ENCODE measurements around the gene SEL1L3.
"Not testable (repeated sequence)": the region's sequence is repeated elsewhere in the genome, so short reads cannot be mapped to it uniquely, and the experiment has no call there.

The SEL1L3 gene

DNA sequence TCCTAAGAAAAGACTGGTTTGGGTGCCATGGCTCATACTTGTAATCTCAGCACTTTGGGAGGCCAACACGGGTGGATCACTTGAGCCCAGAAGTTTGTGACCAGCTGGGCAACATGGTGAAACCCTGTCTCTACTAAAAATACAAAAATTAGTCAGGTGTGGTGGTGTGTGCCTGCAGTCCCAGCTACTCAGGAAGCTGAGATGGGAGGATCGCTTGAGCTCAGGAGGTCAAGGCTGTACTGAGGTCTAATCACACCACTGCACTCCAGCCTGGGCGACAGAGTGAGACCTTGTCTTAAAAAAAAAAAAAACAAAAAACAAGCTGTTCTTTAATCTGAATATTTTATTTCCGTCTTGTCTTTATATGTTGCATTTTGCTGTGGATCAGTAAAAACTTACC is 3.6 kb upstream of the SEL1L3 start:
- WGBS, 2 experiments: 89 to 94% methylated on average over 3 to 4 of the region's 4 CpGs
- H3K36me3 ChIP-seq (ENCODE audit: control insufficient read depth, insufficient read depth, low read length); H3K9me3 ChIP-seq (ENCODE audit: control insufficient read depth, low read length); H3K27ac ChIP-seq (ENCODE audit: insufficient read depth, low read depth, low read length, poor library complexity, severe bottlenecking); H3K4me3 ChIP-seq (ENCODE audit: insufficient read depth, low read depth, low read length); H3K4me1 ChIP-seq (ENCODE audit: control insufficient read depth, insufficient read depth, low read length): not testable (repeated sequence)
- peaks cover 30% of the 10 kb centered on the region for H3K27me3 ChIP-seq (ENCODE audit: control insufficient read depth, insufficient read depth, low read length, poor library complexity, severe bottlenecking)

- peaks cover 37% of the 10 kb centered on the region for H3K27me3 ChIP-seq (ENCODE audit: control insufficient read depth, insufficient read depth, low read length, poor library complexity, severe bottlenecking)
- 77% methylated on average over 4 of the region's 4 CpGs for WGBS, 2 experiments
Observed at GRCh38 chr4:25865586-25865985, 2.8 kb upstream of the SEL1L3 start.

DNA sequence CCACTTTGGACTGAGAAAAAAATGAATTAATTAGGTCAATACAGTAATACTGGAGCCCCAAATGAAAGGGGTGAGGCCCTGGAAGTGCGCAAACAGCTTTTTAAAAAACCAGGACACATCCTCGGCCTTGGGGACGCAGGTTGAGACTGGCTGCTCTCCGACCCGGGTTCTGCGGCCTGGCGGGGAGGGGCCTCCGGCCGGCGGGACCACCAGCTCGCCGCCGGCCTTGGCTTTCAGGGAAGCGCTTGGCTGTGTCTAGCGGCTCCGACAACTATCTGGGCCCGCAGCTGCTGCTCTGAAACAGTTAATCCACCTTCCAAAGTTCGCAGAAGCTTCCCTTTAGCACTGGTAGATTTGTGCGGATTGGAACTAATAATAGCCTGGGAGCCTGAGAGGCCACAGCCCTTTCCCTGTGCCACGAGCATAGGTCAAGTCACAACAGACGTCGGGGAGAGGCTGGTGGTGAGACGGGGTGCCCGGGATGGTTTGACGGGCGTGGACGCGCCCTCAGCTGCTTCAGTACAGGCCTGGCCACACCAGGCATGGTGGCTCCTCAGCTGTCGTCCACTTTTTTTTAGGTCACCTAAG is 1.1 kb upstream of the SEL1L3 start:
- no peak overlapping the region for H3K27ac ChIP-seq (ENCODE audit: insufficient read depth, low read depth, low read length, poor library complexity, severe bottlenecking)
- no peaks in the 10 kb centered on the region for H3K36me3 ChIP-seq (ENCODE audit: control insufficient read depth, insufficient read depth, low read length)
- peaks cover 37% of the 10 kb centered on the region for H3K27me3 ChIP-seq (ENCODE audit: control insufficient read depth, insufficient read depth, low read length, poor library complexity, severe bottlenecking)
- H3K4me1 ChIP-seq (ENCODE audit: control insufficient read depth, insufficient read depth, low read length): peaks cover 11% of the 10 kb centered on the region
- H3K9me3 ChIP-seq (ENCODE audit: control insufficient read depth, low read length): no peaks in the 10 kb centered on the region
- peak overlapping the region; percentile 63 for H3K4me3 ChIP-seq (ENCODE audit: insufficient read depth, low read depth, low read length)
- 33 to 35% methylated on average over 29 of the region's 29 CpGs for WGBS, 2 experiments

More at GRCh38 chr4:25865586-25865985, 2.8 kb upstream of the SEL1L3 start:
- no peak overlapping the region for H3K4me3 ChIP-seq (ENCODE audit: insufficient read depth, low read depth, low read length)
- no peak overlapping the region for H3K27ac ChIP-seq (ENCODE audit: insufficient read depth, low read depth, low read length, poor library complexity, severe bottlenecking)
- no peaks in the 10 kb centered on the region for H3K36me3 ChIP-seq (ENCODE audit: control insufficient read depth, insufficient read depth, low read length)
- H3K9me3 ChIP-seq (ENCODE audit: control insufficient read depth, low read length): no peaks in the 10 kb centered on the region
- H3K4me1 ChIP-seq (ENCODE audit: control insufficient read depth, insufficient read depth, low read length): peaks cover 6% of the 10 kb centered on the region

- Histone ChIP-seq H3K36me3 (ENCODE audit: control insufficient read depth, insufficient read depth, low read length) (no peaks in the 10 kb centered on the region), H3K27ac (ENCODE audit: insufficient read depth, low read depth, low read length, poor library complexity, severe bottlenecking) (no peak overlapping the region), H3K27me3 (ENCODE audit: control insufficient read depth, insufficient read depth, low read length, poor library complexity, severe bottlenecking) (peaks cover 37% of the 10 kb centered on the region), H3K4me3 (ENCODE audit: insufficient read depth, low read depth, low read length) (peak overlapping the region; percentile 63), H3K4me1 (ENCODE audit: control insufficient read depth, insufficient read depth, low read length) (peaks cover 14% of the 10 kb centered on the region), H3K9me3 (ENCODE audit: control insufficient read depth, low read length) (no peaks in the 10 kb centered on the region)
- 1% methylated on average over 26 of the region's 26 CpGs for WGBS, 2 experiments
Observed at GRCh38 chr4:25863347-25863784, 578 bp upstream of the SEL1L3 start.

DNA sequence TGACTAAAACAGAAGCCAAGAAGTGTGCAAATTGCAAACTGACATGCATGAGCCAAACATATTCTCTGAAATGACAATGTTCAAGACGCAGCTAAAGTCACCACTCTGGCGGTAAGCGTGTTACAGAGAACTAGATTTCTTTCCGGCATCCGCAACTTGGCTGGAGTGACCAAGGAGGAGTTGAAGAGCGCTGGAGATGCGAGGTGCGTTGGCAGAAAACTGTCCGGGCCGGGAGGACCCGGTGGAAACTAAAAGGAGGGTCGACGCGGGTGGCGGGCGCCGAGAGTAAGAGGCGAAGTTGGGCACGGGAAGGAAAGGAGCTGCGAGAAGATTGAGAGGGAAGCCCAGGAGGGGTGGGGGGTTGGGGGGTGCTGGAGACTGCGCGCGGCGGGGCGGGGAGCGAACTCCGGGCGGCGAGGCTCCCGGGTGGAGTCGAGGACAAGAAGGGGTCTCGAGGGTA is 807 bp downstream of the SEL1L3 start:
- H3K27me3 ChIP-seq (ENCODE audit: control insufficient read depth, insufficient read depth, low read length, poor library complexity, severe bottlenecking): peaks cover 37% of the 10 kb centered on the region
- peaks cover 14% of the 10 kb centered on the region for H3K4me1 ChIP-seq (ENCODE audit: control insufficient read depth, insufficient read depth, low read length)
- peak overlapping the region; percentile 63 for H3K4me3 ChIP-seq (ENCODE audit: insufficient read depth, low read depth, low read length)
- no peak overlapping the region for H3K27ac ChIP-seq (ENCODE audit: insufficient read depth, low read depth, low read length, poor library complexity, severe bottlenecking)
- H3K36me3 ChIP-seq (ENCODE audit: control insufficient read depth, insufficient read depth, low read length): no peaks in the 10 kb centered on the region
- 1% methylated on average over 32 of the region's 32 CpGs for WGBS, 2 experiments
- no peaks in the 10 kb centered on the region for H3K9me3 ChIP-seq (ENCODE audit: control insufficient read depth, low read length)

GRCh38 chr4:25861280-25861950 is 1.4 kb downstream of the SEL1L3 start:
- H3K27me3 ChIP-seq (ENCODE audit: control insufficient read depth, insufficient read depth, low read length, poor library complexity, severe bottlenecking): peaks cover 37% of the 10 kb centered on the region
- H3K9me3 ChIP-seq (ENCODE audit: control insufficient read depth, low read length): no peaks in the 10 kb centered on the region
- H3K36me3 ChIP-seq (ENCODE audit: control insufficient read depth, insufficient read depth, low read length): no peaks in the 10 kb centered on the region
- H3K4me1 ChIP-seq (ENCODE audit: control insufficient read depth, insufficient read depth, low read length): peaks cover 14% of the 10 kb centered on the region
- no peak overlapping the region for H3K27ac ChIP-seq (ENCODE audit: insufficient read depth, low read depth, low read length, poor library complexity, severe bottlenecking)
- H3K4me3 ChIP-seq (ENCODE audit: insufficient read depth, low read depth, low read length): peak overlapping the region; percentile 63
- 67 to 85% methylated on average over 4 to 5 of the region's 5 CpGs for WGBS, 2 experiments

GRCh38 chr4:25860586-25861279 is 2.1 kb downstream of the SEL1L3 start:
- no peaks in the 10 kb centered on the region for H3K9me3 ChIP-seq (ENCODE audit: control insufficient read depth, low read length)
- peaks cover 14% of the 10 kb centered on the region for H3K4me1 ChIP-seq (ENCODE audit: control insufficient read depth, insufficient read depth, low read length)
- H3K4me3 ChIP-seq (ENCODE audit: insufficient read depth, low read depth, low read length): no peak overlapping the region
- H3K27ac ChIP-seq (ENCODE audit: insufficient read depth, low read depth, low read length, poor library complexity, severe bottlenecking): no peak overlapping the region
- 89 to 90% methylated on average over 7 of the region's 7 CpGs for WGBS, 2 experiments
- no peaks in the 10 kb centered on the region for H3K36me3 ChIP-seq (ENCODE audit: control insufficient read depth, insufficient read depth, low read length)
- H3K27me3 ChIP-seq (ENCODE audit: control insufficient read depth, insufficient read depth, low read length, poor library complexity, severe bottlenecking): peaks cover 37% of the 10 kb centered on the region

- 90% methylated on average over 6 of the region's 6 CpGs for WGBS, 2 experiments
- peaks cover 14% of the 10 kb centered on the region for H3K4me1 ChIP-seq (ENCODE audit: control insufficient read depth, insufficient read depth, low read length)
- H3K27ac ChIP-seq (ENCODE audit: insufficient read depth, low read depth, low read length, poor library complexity, severe bottlenecking): no peak overlapping the region
- peaks cover 29% of the 10 kb centered on the region for H3K27me3 ChIP-seq (ENCODE audit: control insufficient read depth, insufficient read depth, low read length, poor library complexity, severe bottlenecking)
- H3K4me3 ChIP-seq (ENCODE audit: insufficient read depth, low read depth, low read length): no peak overlapping the region
- no peaks in the 10 kb centered on the region for H3K9me3 ChIP-seq (ENCODE audit: control insufficient read depth, low read length)
- H3K36me3 ChIP-seq (ENCODE audit: control insufficient read depth, insufficient read depth, low read length): no peaks in the 10 kb centered on the region
Observed at GRCh38 chr4:25859429-25860148, 3.2 kb downstream of the SEL1L3 start.

DNA sequence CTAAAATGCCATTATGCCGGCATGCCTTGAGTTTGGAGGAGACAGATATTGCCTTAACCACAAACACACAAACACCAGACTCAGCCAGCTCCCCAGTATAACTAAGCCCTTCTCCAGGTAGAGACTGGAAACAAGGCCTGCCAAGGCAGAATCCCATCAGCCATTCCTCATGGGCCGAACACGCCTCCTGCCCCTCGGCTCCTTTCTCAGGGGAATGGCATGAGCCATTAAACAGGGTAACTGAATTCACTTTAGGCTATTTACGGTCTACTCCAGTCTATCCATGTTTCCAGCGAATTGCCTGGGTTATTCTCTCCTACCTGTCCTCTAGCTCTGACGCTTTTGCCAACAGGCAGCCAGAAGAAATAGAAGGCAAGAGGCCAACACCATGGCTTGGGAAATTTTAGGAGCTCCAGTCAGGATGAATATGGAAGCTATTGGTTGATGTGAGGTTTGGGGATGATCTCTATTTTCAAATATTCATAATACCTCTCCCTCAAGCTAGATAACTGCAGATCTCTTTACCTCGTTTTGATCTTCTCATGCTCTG is 4.9 kb downstream of the SEL1L3 start:
- Histone ChIP-seq H3K27ac (ENCODE audit: insufficient read depth, low read depth, low read length, poor library complexity, severe bottlenecking) (no peak overlapping the region), H3K9me3 (ENCODE audit: control insufficient read depth, low read length) (no peaks in the 10 kb centered on the region)
- WGBS, 2 experiments: 92 to 97% methylated on average over 8 of the region's 8 CpGs

More for the DNA sequence above, 4.9 kb downstream of the SEL1L3 start:
- Histone ChIP-seq H3K4me1 (ENCODE audit: control insufficient read depth, insufficient read depth, low read length) (peaks cover 14% of the 10 kb centered on the region), H3K4me3 (ENCODE audit: insufficient read depth, low read depth, low read length) (no peak overlapping the region), H3K36me3 (ENCODE audit: control insufficient read depth, insufficient read depth, low read length) (no peaks in the 10 kb centered on the region), H3K27me3 (ENCODE audit: control insufficient read depth, insufficient read depth, low read length, poor library complexity, severe bottlenecking) (peaks cover 13% of the 10 kb centered on the region)
